Occipital lobe (tissue), 3 donors: ENCODE measurements around the gene SAPCD1. TPM values are rescaled to one million over a fixed set of nuclear protein-coding genes. Genes with fewer than 3 reads are reported as not detected.
A peak's percentile ranks its signal among the peaks of the same experiment; 100 is the strongest.
"Not testable (repeated sequence)": the region's sequence is repeated elsewhere in the genome, so short reads cannot be mapped to it uniquely, and the experiment has no call there.

ENCODE experiments used
- DNase-seq: peaks from one replicate; lab custom pipeline; 2025; lab: John Stamatoyannopoulos, UW
- small RNA-seq: library from RNA; depleted of rRNA; stranded (forward); fragments of <200 nt; gene quantifications from one replicate; pipeline ENCODE3, GENCODE V24; 2014
- total RNA-seq: library from RNA; depleted of rRNA; stranded (reverse); fragments of >200 nt; gene quantifications from one replicate; pipeline ENCODE4 v1.2.3, GENCODE V29; 2014

Gene SAPCD1
- total RNA-seq, 1 donor from 2014 or later = 0.31 TPM

DNA sequence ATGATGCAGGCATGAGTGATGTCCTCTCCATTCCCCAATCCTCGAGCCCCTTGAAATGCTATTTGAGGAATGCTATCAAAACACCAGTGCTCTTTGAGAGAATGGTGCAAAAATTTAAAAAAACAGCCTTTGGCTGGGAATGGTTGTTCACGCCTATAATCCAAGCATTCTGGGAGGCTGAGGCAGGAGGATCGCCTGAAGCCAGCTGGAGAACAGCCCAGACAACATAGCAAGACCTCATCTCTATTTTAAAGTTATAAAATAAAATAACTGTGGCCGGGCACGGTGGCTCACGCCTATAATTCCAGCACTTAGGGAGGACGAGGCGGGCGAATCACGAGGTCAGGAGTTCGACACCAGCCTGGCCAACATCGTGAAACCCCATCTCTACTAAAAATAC is 37.3 kb downstream of the SAPCD1 start:
- no peak for DNase-seq

DNA sequence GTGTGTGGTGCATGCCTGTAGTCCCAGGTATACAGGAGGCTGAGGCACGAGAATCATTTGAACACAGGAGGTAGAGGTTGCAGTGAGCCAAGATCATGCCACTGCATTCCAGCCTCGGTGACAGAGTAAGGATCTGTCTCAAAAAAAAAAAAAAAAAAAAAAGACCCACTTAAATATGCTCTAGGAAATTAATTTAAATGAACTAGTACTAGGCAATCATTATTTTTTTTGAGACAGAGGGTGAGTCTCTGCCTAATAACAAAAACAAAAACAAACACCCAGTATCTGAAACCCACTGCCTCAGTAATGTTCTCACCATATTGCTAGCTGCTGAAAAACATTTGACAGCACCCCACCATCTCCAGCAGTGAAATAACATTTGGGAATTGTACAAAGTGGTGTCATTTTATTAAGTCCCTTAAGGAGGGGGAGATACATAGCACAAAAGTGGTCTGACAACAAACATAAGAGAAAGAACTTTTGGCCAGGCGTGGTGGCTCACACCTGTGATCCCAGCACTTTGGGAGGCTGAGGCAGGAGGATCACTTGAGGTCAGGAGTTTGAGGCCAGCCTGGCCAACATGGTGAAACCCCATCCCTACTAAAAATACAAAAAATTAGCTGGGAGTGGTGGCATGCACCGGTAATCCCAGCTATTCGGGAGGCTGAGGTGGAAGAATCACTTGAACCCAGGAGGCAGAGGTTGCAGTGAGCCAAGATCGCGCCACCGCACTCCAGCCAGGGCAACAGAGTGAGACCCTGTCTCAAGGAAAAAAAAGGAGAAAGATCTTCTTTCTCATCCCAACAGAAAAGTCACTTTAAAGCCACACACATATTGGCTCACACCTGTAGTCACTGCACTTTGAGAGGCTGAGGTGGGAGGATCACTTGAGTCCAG is 38.8 kb downstream of the SAPCD1 start:
- DNase-seq = not testable (repeated sequence)

DNA sequence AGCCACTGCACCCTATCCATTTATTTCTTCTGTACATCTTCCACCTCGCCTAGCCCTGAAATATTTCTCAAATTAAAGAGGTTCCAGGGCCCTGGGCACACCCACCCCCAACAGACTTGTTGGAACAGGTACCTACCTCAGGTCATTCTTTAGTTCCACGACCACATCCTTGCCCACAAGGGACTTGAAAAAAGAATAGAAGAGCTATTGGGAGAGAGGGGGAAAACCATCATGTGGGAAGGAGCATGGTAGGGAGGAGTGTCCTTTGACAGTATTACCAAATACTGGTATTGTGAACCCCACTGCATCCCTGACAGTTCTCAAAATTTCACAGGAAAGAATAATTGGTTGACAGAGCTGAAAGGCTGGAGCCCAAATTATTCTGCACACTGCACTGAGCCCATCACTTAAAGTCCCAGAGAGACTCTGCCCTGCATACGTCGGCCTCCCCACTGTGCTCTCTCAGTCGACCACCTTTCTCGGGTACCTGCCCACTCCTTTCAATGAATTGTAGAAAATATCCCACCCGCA is 43.5 kb downstream of the SAPCD1 start:
- DNase-seq = no peak

DNA sequence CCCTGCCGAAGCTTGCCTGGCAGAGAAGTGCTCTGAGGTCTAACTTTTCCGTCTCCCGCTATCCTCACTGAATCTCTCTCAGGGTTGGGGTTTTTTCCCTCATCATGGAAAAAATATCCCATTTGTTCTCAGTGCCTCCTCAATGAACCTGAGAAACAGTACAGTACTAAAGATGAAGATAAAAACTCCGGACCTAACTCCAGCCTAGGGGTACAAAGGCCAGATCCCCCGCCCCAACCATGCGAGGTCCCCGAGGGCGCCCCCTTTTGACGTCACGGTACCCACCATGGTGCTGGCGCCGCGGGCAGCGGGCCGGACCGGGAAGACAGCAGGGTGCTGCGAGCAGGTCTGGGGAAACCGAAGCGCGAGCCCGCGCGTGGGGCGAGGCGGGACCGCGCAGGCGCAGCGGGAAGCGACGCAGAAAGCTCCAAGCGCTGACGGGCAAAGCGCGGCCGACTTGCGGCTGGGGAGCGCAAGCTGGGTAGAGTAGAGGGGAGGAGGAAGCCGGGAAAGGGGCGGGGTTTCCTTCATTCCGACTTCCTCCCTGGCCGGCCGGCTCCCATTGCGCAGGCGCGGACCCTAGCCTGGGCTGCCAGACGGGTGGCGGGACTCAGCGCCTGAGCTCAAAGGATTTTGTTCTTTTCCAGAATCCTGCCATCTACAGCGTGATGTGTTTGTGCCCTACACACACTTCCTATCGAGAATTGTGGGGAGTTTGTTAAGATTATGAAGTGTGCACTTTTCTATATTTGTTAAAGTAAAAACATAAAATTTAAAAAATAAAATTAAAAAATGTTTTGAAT is 44.2 kb downstream of the SAPCD1 start, which contains the start of gene LSM2:
Gene LSM2, minus strand, starts transcription at position 497 of the 803 bp plus-strand sequence. Its CDS starts 209 bp downstream, at position 288.
- peak; percentile 94 for DNase-seq

DNA sequence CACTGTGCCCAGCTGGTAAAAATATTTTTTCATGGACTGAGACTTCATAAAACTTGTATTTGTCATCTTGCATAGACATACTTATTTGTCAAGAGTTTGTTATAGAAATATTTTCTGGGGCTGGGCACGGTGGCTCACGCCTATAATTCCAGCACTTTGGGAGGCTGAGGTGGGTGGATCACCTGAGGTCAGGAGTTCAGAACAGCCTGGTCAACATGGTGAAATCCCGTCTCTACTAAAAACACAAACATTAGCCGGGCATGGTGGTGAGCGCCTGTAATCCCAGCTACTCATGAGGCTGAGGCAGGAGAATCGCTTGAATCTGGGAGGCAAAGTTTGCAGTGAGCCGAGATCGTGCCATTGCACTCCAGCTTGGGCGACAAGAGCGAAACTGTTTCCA is 46.1 kb downstream of the SAPCD1 start:
- DNase-seq = not testable (repeated sequence)

DNA sequence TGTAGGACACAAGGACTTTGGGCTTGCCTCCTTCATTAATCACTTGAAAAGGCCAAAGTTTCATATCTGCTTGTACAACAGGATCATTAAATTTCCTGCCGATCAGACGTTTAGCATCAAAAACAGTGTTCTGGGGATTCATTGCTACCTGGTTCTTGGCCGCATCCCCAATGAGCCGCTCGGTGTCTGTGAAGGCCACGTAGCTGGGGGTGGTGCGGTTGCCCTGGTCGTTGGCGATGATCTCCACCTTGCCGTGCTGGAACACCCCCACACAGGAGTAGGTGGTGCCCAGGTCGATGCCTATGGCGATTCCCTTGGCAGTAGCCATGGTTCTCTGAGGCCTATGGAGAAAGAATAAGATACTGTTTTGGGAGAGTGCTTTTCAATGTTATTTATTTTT is 49.2 kb downstream of the SAPCD1 start:
- no peak for DNase-seq

DNA sequence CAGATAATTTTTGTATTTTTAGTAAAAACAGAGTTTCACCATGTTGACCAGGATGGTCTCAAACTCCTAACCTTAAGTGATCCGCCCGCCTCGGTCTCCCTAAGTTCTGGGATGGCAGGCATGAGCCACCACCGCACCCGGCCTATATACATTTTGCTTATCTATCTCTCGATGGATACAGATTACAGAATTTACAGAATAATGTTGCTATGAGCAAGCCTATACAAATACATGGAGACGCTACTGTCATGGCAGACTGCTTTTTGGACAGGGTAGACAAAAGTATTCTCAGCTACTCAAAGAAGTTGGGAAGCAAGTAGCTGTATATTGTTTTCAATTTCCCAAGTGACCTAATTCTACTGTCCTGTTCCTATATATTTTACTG is 51.0 kb downstream of the SAPCD1 start:
- no peak for DNase-seq

Small RNA genes within 50 kb of the gene (small RNA-seq; reads per million reads assigned to genes)
- gene LY6G6D = not detected
- gene MSH5-SAPCD1 = not detected
- not detected for gene RF00019
- not detected for gene RNU6-850P
- gene SAPCD1 = not detected

Other genes with a start within 250 kb of the SAPCD1 start
- gene MCCD1, start 233.7 kb upstream of the SAPCD1 start, total RNA-seq = not detected
- 288 TPM for gene DDX39B, start 220.7 kb upstream of the SAPCD1 start, total RNA-seq
- 54.0 TPM for gene ATP6V1G2, start 216.0 kb upstream of the SAPCD1 start, total RNA-seq
- 21.7 TPM for gene NFKBIL1, start 215.0 kb upstream of the SAPCD1 start, total RNA-seq
- gene LTA, start 190.4 kb upstream of the SAPCD1 start, total RNA-seq = not detected
- gene TNF, start 187.1 kb upstream of the SAPCD1 start, total RNA-seq = not detected
- 0.31 TPM for gene LTB, start 180.2 kb upstream of the SAPCD1 start, total RNA-seq
- 0.94 TPM for gene LST1, start 176.4 kb upstream of the SAPCD1 start, total RNA-seq
- gene NCR3, start 169.7 kb upstream of the SAPCD1 start, total RNA-seq = not detected
- 4.1 TPM for gene AIF1, start 147.4 kb upstream of the SAPCD1 start, total RNA-seq
- gene PRRC2A, start 141.9 kb upstream of the SAPCD1 start, total RNA-seq = 31.7 TPM
- gene BAG6, start 110.0 kb upstream of the SAPCD1 start, total RNA-seq = 118 TPM
- gene APOM, start 106.8 kb upstream of the SAPCD1 start, total RNA-seq = not detected
- 16.2 TPM for gene C6orf47, start 101.9 kb upstream of the SAPCD1 start, total RNA-seq
- 9.8 TPM for gene GPANK1, start 97.7 kb upstream of the SAPCD1 start, total RNA-seq
- 69.9 TPM for gene CSNK2B, start 96.6 kb upstream of the SAPCD1 start, total RNA-seq
- 3.4 TPM for gene LY6G5B, start 92.7 kb upstream of the SAPCD1 start, total RNA-seq
- gene LY6G5C, start 81.6 kb upstream of the SAPCD1 start, total RNA-seq = 3.1 TPM
- gene ABHD16A, start 59.3 kb upstream of the SAPCD1 start, total RNA-seq = 48.2 TPM
- gene LY6G6F, start 55.8 kb upstream of the SAPCD1 start, total RNA-seq = not detected
- not detected for gene LY6G6D, start 47.3 kb upstream of the SAPCD1 start, total RNA-seq
- 0.31 TPM for gene LY6G6C, start 40.9 kb upstream of the SAPCD1 start, total RNA-seq
- gene MPIG6B, start 39.3 kb upstream of the SAPCD1 start, total RNA-seq = not detected
- 117 TPM for gene DDAH2, start 33.4 kb upstream of the SAPCD1 start, total RNA-seq
- gene CLIC1, start 26.1 kb upstream of the SAPCD1 start, total RNA-seq = 35.2 TPM
- gene MSH5, start 22.7 kb upstream of the SAPCD1 start, total RNA-seq = 4.2 TPM
- gene VWA7, start 14.7 kb downstream of the SAPCD1 start, total RNA-seq = 0.31 TPM
- gene VARS1, start 33.1 kb downstream of the SAPCD1 start, total RNA-seq = 25.6 TPM
- gene LSM2, start 44.3 kb downstream of the SAPCD1 start, total RNA-seq = 22.9 TPM
- 4.4 TPM for gene HSPA1L, start 52.6 kb downstream of the SAPCD1 start, total RNA-seq
- 117 TPM for gene HSPA1A, start 52.9 kb downstream of the SAPCD1 start, total RNA-seq
- 121 TPM for gene HSPA1B, start 65.1 kb downstream of the SAPCD1 start, total RNA-seq
- 20.3 TPM for gene NEU1, start 100.2 kb downstream of the SAPCD1 start, total RNA-seq
- not detected for gene SLC44A4, start 116.3 kb downstream of the SAPCD1 start, total RNA-seq
- gene EHMT2, start 135.0 kb downstream of the SAPCD1 start, total RNA-seq = 83.9 TPM
- 25.6 TPM for gene ZBTB12, start 139.4 kb downstream of the SAPCD1 start, total RNA-seq
- 4.7 TPM for gene C2, start 165.1 kb downstream of the SAPCD1 start, total RNA-seq
- 0.62 TPM for gene CFB, start 183.4 kb downstream of the SAPCD1 start, total RNA-seq
- gene NELFE, start 196.3 kb downstream of the SAPCD1 start, total RNA-seq = 37.4 TPM
- gene SKIC2, start 196.5 kb downstream of the SAPCD1 start, total RNA-seq = 27.6 TPM
- 6.9 TPM for gene DXO, start 209.5 kb downstream of the SAPCD1 start, total RNA-seq
- gene C4A, start 219.4 kb downstream of the SAPCD1 start, total RNA-seq = 8.6 TPM